H9 (cell line): ENCODE measurements around the gene PYGL. TPM values are rescaled to one million over a fixed set of nuclear protein-coding genes. Genes with fewer than 3 reads are reported as not detected.

Source experiments
- DNase-seq: peaks from one replicate; pipeline ENCODE4 v3.0.0-alpha.2; 2017
- H2AFZ ChIP-seq: one replicate; pipeline ENCODE4 v1.6.1; 2013; ENCODE audit warnings: mild to moderate bottlenecking, low read length, control low read depth, moderate library complexity
- H2AK5ac ChIP-seq: 2 replicates; pipeline ENCODE4 v1.6.1; 2013; ENCODE audit warnings: low read length, control low read depth, mixed read lengths; ENCODE audit not compliant: insufficient read length
- H2BK120ac ChIP-seq: one replicate; pipeline ENCODE4 v1.6.1; 2013; ENCODE audit warnings: low read depth, mild to moderate bottlenecking, low read length, control low read depth, inconsistent platforms; ENCODE audit not compliant: poor library complexity, severe bottlenecking
- H2BK12ac ChIP-seq: 2 replicates; pipeline ENCODE4 v1.6.1; 2013; ENCODE audit warnings: low read length, control low read depth, mixed read lengths, low read depth; ENCODE audit not compliant: insufficient read length
- H2BK15ac ChIP-seq: 2 replicates; pipeline ENCODE4 v1.6.1; 2013; ENCODE audit warnings: low read depth, low read length, control low read depth
- H2BK20ac ChIP-seq: one replicate; pipeline ENCODE4 v1.6.1; 2013; ENCODE audit warnings: low read depth, mild to moderate bottlenecking, low read length, control low read depth, inconsistent platforms; ENCODE audit not compliant: poor library complexity, severe bottlenecking
- H2BK5ac ChIP-seq: 2 replicates; pipeline ENCODE4 v1.6.1; 2013; ENCODE audit warnings: low read length, control low read depth, mixed read lengths; ENCODE audit not compliant: insufficient read length
- H3K14ac ChIP-seq: 2 replicates; pipeline ENCODE4 v1.6.1; 2013; ENCODE audit warnings: low read length, control low read depth; ENCODE audit not compliant: insufficient read depth
- H3K18ac ChIP-seq: 2 replicates; pipeline ENCODE4 v1.6.1; 2013; ENCODE audit warnings: low read depth, mild to moderate bottlenecking, mixed read lengths, low read length, control low read depth; ENCODE audit not compliant: insufficient read length
- H3K23ac ChIP-seq: 2 replicates; pipeline ENCODE4 v1.6.1; 2013; ENCODE audit warnings: low read length, control low read depth, mixed read lengths, low read depth; ENCODE audit not compliant: insufficient read length
- H3K23me2 ChIP-seq: 2 replicates; pipeline ENCODE4 v1.6.1; 2013; ENCODE audit warnings: low read depth, mild to moderate bottlenecking, mixed read lengths, low read length, control low read depth; ENCODE audit not compliant: insufficient read length, poor library complexity, severe bottlenecking
- H3K27ac ChIP-seq: 2 replicates; pipeline ENCODE4 v1.5.1; 2013; ENCODE audit warnings: low read length, control low read depth, mixed read lengths, low read depth; ENCODE audit not compliant: insufficient read length
- H3K27me3 ChIP-seq: 2 replicates; pipeline ENCODE4 v1.6.1; 2013; ENCODE audit warnings: low read length, control low read depth, inconsistent platforms; ENCODE audit not compliant: insufficient read depth
- H3K4ac ChIP-seq: 2 replicates; pipeline ENCODE4 v1.6.1; 2013; ENCODE audit warnings: low read depth, mild to moderate bottlenecking, control low read depth, inconsistent platforms, low read length, moderate library complexity
- H3K4me1 ChIP-seq: 2 replicates; pipeline ENCODE4 v1.6.1; 2013; ENCODE audit warnings: low read length, control low read depth, inconsistent platforms; ENCODE audit not compliant: insufficient read depth
- H3K4me2 ChIP-seq: 2 replicates; pipeline ENCODE4 v1.6.1; 2013; ENCODE audit warnings: low read length, control low read depth, mixed read lengths; ENCODE audit not compliant: insufficient read length, insufficient read depth
- H3K56ac ChIP-seq: 2 replicates; pipeline ENCODE4 v1.6.1; 2013; ENCODE audit warnings: low read depth, mild to moderate bottlenecking, mixed read lengths, low read length, control low read depth; ENCODE audit not compliant: insufficient read length
- H3K79me1 ChIP-seq: 2 replicates; pipeline ENCODE4 v1.6.1; 2013; ENCODE audit warnings: low read depth, mild to moderate bottlenecking, moderate library complexity, low read length, control low read depth, inconsistent platforms; ENCODE audit not compliant: insufficient read depth, poor library complexity, severe bottlenecking
- H3K79me2 ChIP-seq: 2 replicates; pipeline ENCODE4 v1.6.1; 2013; ENCODE audit warnings: low read length, control low read depth, inconsistent platforms; ENCODE audit not compliant: insufficient read depth
- H3K9ac ChIP-seq: 2 replicates; pipeline ENCODE4 v1.6.1; 2013; ENCODE audit warnings: low read length, control low read depth, mixed read lengths; ENCODE audit not compliant: insufficient read length; ENCODE audit errors: extremely low read depth
- H3K9me3 ChIP-seq: one replicate; pipeline ENCODE4 v1.6.1; 2013; ENCODE audit warnings: low read depth, low read length, inconsistent platforms; ENCODE audit not compliant: control insufficient read depth
- H3T11ph ChIP-seq: one replicate; pipeline ENCODE4 v1.6.1; 2013; ENCODE audit warnings: mild to moderate bottlenecking, low read length, control low read depth, inconsistent platforms
- H4K20me1 ChIP-seq: one replicate; pipeline ENCODE4 v1.6.1; 2013; ENCODE audit not compliant: control insufficient read depth, insufficient read length, insufficient read depth
- H4K5ac ChIP-seq: 2 replicates; pipeline ENCODE4 v1.6.1; 2013; ENCODE audit warnings: low read depth, mild to moderate bottlenecking, mixed read lengths, low read length, control low read depth; ENCODE audit not compliant: insufficient read length
- H4K8ac ChIP-seq: replicated peaks from 2 replicates; pipeline ENCODE4 v1.6.1; 2013; ENCODE audit warnings: low read length, control low read depth, mixed read lengths, low read depth; ENCODE audit not compliant: insufficient read length
- H4K91ac ChIP-seq: 2 replicates; pipeline ENCODE4 v1.6.1; 2013; ENCODE audit warnings: low read depth, mild to moderate bottlenecking, moderate library complexity, mixed read lengths, low read length, control low read depth; ENCODE audit not compliant: insufficient read length
- H3K27ac Mint-ChIP-seq, 3 experiments: 2 replicates in 2 of 3; 3 replicates in 1 of 3; pipeline ENCODE4 v1.8.0; 2020 to 2021; ENCODE audit warnings: mixed read lengths in 3 of 3, mild to moderate bottlenecking in 1 of 3, moderate library complexity in 1 of 3
- H3K27me3 Mint-ChIP-seq: 2 replicates; pipeline ENCODE4 v1.8.0; 2021; ENCODE audit warnings: low read depth, mild to moderate bottlenecking, moderate library complexity, mixed read lengths
- H3K36me3 Mint-ChIP-seq, 3 experiments: 2 replicates in 2 of 3; 3 replicates in 1 of 3; pipeline ENCODE4 v1.8.0; 2020 to 2021; ENCODE audit warnings: low read depth in 3 of 3, mixed read lengths in 3 of 3; ENCODE audit not compliant: insufficient read depth in 1 of 3
- H3K4me1 Mint-ChIP-seq, 2 experiments: 2 replicates each; pipeline ENCODE4 v1.8.0; 2020; ENCODE audit warnings: mixed read lengths in 2 of 2
- H3K4me3 Mint-ChIP-seq, 2 experiments: 2 replicates in 1 of 2; 3 replicates in 1 of 2; pipeline ENCODE4 v1.8.0; 2020 to 2021; ENCODE audit warnings: mild to moderate bottlenecking in 2 of 2, mixed read lengths in 2 of 2, moderate library complexity in 1 of 2
- H3K9me3 Mint-ChIP-seq, 2 experiments: 2 replicates in 1 of 2; 3 replicates in 1 of 2; pipeline ENCODE4 v1.8.0; 2020; ENCODE audit warnings: mild to moderate bottlenecking in 2 of 2, mixed read lengths in 2 of 2, moderate library complexity in 1 of 2
- WGBS: extraction: QIAGEN DNeasy Blood & Tissue Kit; methylation state at CpG from one replicate; pipeline ENCODE4 v1.1.7; 2013; ENCODE audit warnings: missing lambda C conversion rate, low lambda C conversion rate, mixed read lengths; ENCODE audit not compliant: insufficient read length; ENCODE audit errors: extremely low coverage; 5-methylcytosine and 5-hydroxymethylcytosine counted together
- total RNA-seq: library from RNA; stranded (reverse); gene quantifications from 2 replicates; pipeline ENCODE4 v1.2.1, GENCODE V29; 2021
- TF ChIP-seq, protein P1 (sequence below): fragments of 200-600 bp; sonication (generic); conservative IDR thresholded peaks from 3 replicates; pipeline ENCODE4 v1.8.0; 2021; ENCODE audit warnings: antibody characterized with exemption, mild to moderate bottlenecking

The PYGL gene
- total RNA-seq, 1 experiment from 2014 or later = 53.8 TPM

DNA sequence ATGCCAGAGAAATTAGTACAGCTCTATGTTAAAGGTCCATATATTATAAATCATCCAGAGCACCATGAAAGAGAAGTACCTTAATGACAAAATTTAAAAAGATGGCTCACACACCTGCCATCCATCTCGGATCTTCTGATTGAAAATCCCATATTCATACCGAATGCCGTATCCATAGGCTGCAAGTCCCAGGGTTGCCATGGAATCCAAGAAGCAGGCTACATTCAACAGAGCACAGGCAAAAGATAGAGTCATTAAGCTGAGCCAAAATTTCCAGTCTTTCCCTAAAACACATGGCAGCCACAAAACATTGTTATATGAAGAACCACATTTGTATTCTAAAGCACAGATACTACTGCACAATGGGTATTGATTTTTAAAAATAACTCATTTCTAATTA lies 12.7 kb downstream of the PYGL start:
- Mint-ChIP-seq H3K27me3 (no peaks in the 10 kb centered on the region), H3K9me3 (no peaks in the 10 kb centered on the region), H3K36me3 (peaks cover 5 to 39% (median 8%) of the 10 kb centered on the region in 3 experiments; a peak in 5 of 7 replicates), H3K4me1 (no peaks in the 10 kb centered on the region), H3K4me3 (no peak overlapping the region), H3K27ac (no peak overlapping the region)
- Histone ChIP-seq H3K9me3 (no peaks in the 10 kb centered on the region), H2AFZ (no peak overlapping the region), H2BK120ac (no peak overlapping the region), H3K27me3 (no peaks in the 10 kb centered on the region), H3K56ac (no peak overlapping the region), H3T11ph (no peak overlapping the region), H2BK15ac (no peak overlapping the region), H4K20me1 (no peaks in the 10 kb centered on the region), H3K18ac (no peak overlapping the region), H3K79me2 (no peaks in the 10 kb centered on the region), H2AK5ac (no peak overlapping the region), H4K5ac (no peak overlapping the region), H3K27ac (no peak overlapping the region), H2BK12ac (no peak overlapping the region), H3K23ac (no peak overlapping the region), H3K79me1 (no peaks in the 10 kb centered on the region), H2BK5ac (no peak overlapping the region), H3K14ac (no peak overlapping the region), H3K4me2 (no peak overlapping the region), H3K23me2 (no peaks in the 10 kb centered on the region), H3K9ac (no peak overlapping the region), H3K4me1 (no peaks in the 10 kb centered on the region), H4K91ac (no peak overlapping the region), H4K8ac (no peak overlapping the region), H3K4ac (no peak overlapping the region), H2BK20ac (no peak overlapping the region)
- DNase-seq = no peak
- no CpG with 5 or more reads among the region's 3 CpGs for WGBS
- TF ChIP-seq, protein P1, sequence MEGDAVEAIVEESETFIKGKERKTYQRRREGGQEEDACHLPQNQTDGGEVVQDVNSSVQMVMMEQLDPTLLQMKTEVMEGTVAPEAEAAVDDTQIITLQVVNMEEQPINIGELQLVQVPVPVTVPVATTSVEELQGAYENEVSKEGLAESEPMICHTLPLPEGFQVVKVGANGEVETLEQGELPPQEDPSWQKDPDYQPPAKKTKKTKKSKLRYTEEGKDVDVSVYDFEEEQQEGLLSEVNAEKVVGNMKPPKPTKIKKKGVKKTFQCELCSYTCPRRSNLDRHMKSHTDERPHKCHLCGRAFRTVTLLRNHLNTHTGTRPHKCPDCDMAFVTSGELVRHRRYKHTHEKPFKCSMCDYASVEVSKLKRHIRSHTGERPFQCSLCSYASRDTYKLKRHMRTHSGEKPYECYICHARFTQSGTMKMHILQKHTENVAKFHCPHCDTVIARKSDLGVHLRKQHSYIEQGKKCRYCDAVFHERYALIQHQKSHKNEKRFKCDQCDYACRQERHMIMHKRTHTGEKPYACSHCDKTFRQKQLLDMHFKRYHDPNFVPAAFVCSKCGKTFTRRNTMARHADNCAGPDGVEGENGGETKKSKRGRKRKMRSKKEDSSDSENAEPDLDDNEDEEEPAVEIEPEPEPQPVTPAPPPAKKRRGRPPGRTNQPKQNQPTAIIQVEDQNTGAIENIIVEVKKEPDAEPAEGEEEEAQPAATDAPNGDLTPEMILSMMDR = no peak
